ENCODE measurements around the gene TXNRD2.

The TXNRD2 gene

GRCh38 chr22:19834599-19834998 is 107.0 kb downstream of the TXNRD2 start:
- TF ChIP-seq FOXP2 (optimal IDR thresholded peaks at IDR 0.05; ENCODE audit: borderline replicate concordance, extremely low read depth, extremely low read length, insufficient read depth) (no peak), TAF1 (IDR thresholded peaks at IDR 0.05; ENCODE audit: borderline replicate concordance, insufficient read depth, low read length) (no peak), POLR2AphosphoS5 (IDR thresholded peaks at IDR 0.05; ENCODE audit: low read depth, low read length) (no peak), SIN3A (IDR thresholded peaks at IDR 0.05; ENCODE audit: borderline replicate concordance, insufficient read depth, low read length) (no peak)
- TF ChIP-seq, protein P1, sequence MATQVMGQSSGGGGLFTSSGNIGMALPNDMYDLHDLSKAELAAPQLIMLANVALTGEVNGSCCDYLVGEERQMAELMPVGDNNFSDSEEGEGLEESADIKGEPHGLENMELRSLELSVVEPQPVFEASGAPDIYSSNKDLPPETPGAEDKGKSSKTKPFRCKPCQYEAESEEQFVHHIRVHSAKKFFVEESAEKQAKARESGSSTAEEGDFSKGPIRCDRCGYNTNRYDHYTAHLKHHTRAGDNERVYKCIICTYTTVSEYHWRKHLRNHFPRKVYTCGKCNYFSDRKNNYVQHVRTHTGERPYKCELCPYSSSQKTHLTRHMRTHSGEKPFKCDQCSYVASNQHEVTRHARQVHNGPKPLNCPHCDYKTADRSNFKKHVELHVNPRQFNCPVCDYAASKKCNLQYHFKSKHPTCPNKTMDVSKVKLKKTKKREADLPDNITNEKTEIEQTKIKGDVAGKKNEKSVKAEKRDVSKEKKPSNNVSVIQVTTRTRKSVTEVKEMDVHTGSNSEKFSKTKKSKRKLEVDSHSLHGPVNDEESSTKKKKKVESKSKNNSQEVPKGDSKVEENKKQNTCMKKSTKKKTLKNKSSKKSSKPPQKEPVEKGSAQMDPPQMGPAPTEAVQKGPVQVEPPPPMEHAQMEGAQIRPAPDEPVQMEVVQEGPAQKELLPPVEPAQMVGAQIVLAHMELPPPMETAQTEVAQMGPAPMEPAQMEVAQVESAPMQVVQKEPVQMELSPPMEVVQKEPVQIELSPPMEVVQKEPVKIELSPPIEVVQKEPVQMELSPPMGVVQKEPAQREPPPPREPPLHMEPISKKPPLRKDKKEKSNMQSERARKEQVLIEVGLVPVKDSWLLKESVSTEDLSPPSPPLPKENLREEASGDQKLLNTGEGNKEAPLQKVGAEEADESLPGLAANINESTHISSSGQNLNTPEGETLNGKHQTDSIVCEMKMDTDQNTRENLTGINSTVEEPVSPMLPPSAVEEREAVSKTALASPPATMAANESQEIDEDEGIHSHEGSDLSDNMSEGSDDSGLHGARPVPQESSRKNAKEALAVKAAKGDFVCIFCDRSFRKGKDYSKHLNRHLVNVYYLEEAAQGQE (IDR thresholded peaks at IDR 0.05; ENCODE audit: insufficient read depth in 1 of 2, low read depth in 2 of 2, low read length in 2 of 2) = no peak

- no peak for TF ChIP-seq TAF1 (IDR thresholded peaks at IDR 0.05; ENCODE audit: borderline replicate concordance, insufficient read depth, low read length)
- TF ChIP-seq POLR2AphosphoS5 (IDR thresholded peaks at IDR 0.05; ENCODE audit: low read depth, low read length) = no peak
- TF ChIP-seq SIN3A (IDR thresholded peaks at IDR 0.05; ENCODE audit: borderline replicate concordance, insufficient read depth, low read length) = no peak
- no peak for TF ChIP-seq FOXP2 (optimal IDR thresholded peaks at IDR 0.05; ENCODE audit: borderline replicate concordance, extremely low read depth, extremely low read length, insufficient read depth)
- TF ChIP-seq, protein P1 (IDR thresholded peaks at IDR 0.05; ENCODE audit: insufficient read depth in 1 of 2, low read depth in 2 of 2, low read length in 2 of 2) = no peak
Observed at GRCh38 chr22:19832476-19833108, 109.0 kb downstream of the TXNRD2 start.

DNA sequence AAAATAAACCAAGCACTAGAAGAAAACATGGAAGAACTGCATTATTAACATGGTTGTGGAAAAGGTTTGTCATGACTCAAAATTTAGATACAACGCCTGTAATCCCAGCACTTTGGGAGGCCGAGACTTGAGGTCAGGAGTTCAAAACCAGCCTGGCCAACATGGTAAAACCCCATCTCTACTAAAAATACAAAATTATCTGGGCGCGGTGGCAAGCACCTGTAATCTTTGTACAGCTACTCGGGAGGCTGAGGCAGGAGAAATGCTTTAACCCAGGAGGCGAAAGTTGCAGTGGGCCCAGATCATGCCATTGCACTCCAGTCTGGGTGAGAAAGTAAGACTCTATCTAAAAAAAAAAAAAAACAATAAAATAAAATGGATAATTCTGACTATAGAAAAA is 110.6 kb downstream of the TXNRD2 start:
- TF ChIP-seq TAF1 (IDR thresholded peaks at IDR 0.05; ENCODE audit: borderline replicate concordance, insufficient read depth, low read length) (no peak), POLR2AphosphoS5 (IDR thresholded peaks at IDR 0.05; ENCODE audit: low read depth, low read length) (no peak), SIN3A (IDR thresholded peaks at IDR 0.05; ENCODE audit: borderline replicate concordance, insufficient read depth, low read length) (no peak), FOXP2 (optimal IDR thresholded peaks at IDR 0.05; ENCODE audit: borderline replicate concordance, extremely low read depth, extremely low read length, insufficient read depth) (no peak)
- TF ChIP-seq, protein P1 (IDR thresholded peaks at IDR 0.05; ENCODE audit: insufficient read depth in 1 of 2, low read depth in 2 of 2, low read length in 2 of 2) = no peak

GRCh38 chr22:19828035-19828401 is 113.6 kb downstream of the TXNRD2 start:
- TF ChIP-seq POLR2AphosphoS5 (IDR thresholded peaks at IDR 0.05; ENCODE audit: low read depth, low read length) = no peak
- TF ChIP-seq FOXP2 (optimal IDR thresholded peaks at IDR 0.05; ENCODE audit: borderline replicate concordance, extremely low read depth, extremely low read length, insufficient read depth) = no peak
- no peak for TF ChIP-seq SIN3A (IDR thresholded peaks at IDR 0.05; ENCODE audit: borderline replicate concordance, insufficient read depth, low read length)
- TF ChIP-seq TAF1 (IDR thresholded peaks at IDR 0.05; ENCODE audit: borderline replicate concordance, insufficient read depth, low read length) = no peak
- TF ChIP-seq, protein P1 (IDR thresholded peaks at IDR 0.05; ENCODE audit: insufficient read depth in 1 of 2, low read depth in 2 of 2, low read length in 2 of 2) = no peak
